ENCODE data around the gene CPM.
"Not testable (repeated sequence)": the region's sequence is repeated elsewhere in the genome, so short reads cannot be mapped to it uniquely, and the experiment has no call there.

Gene CPM

DNA sequence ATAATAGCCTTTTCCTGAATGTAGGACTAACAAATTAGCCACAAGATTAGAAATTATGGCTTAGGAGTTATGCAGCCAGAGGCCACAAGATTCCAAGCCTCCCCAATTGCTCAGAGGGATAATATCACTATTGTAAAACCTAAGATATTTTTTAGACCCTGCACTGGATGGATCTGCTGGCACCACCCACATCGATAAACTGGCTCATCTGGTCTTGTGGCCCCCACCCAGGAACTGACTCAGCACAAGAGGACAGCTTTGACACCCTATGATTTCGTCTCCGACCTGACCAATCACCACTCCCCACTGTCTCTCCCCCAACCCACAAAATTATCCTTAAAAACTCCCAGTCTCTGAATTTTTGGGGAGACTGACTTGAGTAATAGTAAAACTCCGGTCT lies 54.7 kb downstream of the CPM start:
- no peak for DNase-seq (ENCODE audit: low read depth)

DNA sequence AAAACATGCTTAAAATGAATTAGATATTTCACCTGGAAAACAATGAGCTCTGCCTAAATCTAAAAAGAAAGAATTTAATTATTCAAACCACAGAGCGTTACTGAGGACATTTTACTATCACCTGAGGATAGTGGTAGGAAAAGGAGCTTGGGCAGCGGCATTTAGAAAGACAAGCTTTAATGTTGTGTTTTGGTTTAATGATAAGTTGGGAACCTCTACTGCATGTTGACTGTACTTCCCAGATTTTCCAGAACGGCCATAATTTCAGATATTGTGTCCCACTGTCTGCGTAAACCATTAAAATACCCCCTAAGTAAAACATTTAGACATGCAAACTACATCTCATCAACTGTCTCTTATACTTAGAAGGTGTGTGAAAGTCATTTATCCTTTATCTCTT lies 55.4 kb downstream of the CPM start:
- DNase-seq (ENCODE audit: low read depth): no peak

DNA sequence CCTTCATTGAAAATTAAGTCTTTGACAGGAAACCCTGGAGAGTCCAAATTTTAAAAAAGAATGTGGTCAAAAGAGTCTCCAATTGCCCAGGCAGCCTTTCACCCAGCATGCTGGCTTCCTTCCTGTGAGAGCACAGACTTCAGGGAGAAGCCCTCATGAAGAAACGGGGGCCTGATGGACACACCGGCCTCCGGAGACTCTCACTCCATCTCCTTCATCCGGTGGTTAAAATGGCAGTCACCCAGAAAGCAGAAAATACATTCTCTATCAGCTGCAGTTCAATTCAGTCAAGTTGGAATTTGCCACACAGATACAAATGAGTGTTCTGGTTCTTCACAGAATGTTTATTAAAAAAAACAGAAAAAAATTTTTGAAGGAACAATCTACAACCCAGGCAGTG lies 56.5 kb downstream of the CPM start:
- no peak for DNase-seq (ENCODE audit: low read depth)

DNA sequence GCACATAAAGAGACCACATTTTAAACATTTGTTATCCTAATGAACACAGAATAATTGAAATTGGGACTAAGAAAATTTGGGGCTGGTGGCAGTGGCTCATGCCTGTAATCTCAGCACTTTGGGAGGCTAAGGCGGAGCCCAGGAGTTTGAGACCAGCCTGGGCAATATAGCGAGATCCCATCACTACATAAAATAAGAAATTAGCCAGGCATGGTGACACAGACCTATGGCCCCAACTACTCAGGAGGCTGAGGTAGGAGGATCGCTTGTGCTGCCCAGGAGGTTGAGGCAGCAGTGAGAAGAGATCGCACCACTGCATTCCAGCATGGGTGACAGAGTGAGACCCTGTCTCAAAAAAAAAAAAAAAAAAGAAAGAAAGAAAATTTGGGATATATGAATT lies 59.7 kb downstream of the CPM start:
- DNase-seq (ENCODE audit: low read depth): no peak

DNA sequence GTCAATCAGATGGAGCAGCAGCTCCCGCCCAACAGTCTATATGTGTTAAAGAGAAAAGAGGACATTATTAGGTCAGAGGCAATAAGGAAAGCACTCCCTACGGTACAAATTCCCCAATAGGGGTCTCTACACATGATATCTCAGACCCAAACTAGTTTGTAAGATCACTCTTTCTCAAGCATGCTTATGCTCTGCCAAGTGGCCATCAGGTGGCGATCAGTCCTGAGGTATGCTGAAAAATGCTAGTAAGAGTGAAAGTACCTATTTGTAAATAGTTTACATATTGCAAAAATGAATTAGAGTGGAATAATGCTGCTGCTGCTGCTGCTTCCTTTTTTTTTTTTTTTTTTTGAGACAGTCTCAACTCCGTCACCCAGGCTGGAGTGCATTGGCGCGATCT lies 61.0 kb downstream of the CPM start:
- no peak for DNase-seq (ENCODE audit: low read depth)

GRCh38 chr12:68871396-68871795 lies 61.6 kb downstream of the CPM start:
- no peak for DNase-seq (ENCODE audit: low read depth)

DNA sequence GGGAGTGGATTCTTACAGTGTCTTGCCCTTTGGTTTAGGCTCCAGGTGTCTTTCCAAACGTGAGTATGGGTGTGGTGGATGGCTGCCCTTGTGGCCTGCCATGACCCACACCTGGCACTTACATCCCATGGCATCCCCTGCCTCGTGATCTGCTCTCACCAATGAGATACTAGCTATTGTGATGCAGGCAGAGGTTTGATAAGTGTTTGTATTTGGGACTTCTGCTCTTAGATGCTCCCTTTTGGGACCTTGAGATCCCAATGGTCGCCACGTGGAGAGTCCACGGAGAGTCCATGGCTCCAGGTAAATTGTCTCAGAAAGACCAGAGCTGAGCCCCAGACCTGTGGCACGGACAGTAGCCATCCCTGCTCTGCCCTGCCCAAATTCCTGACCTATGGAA lies 62.5 kb downstream of the CPM start:
- DNase-seq (ENCODE audit: low read depth): no peak

- DNase-seq (ENCODE audit: low read depth): no peak
These were observed 63.0 kb downstream of the CPM start for GRCh38 chr12:68870011-68870410.

GRCh38 chr12:68868043-68868790 lies 64.8 kb downstream of the CPM start:
- DNase-seq (ENCODE audit: low read depth): no peak

DNA sequence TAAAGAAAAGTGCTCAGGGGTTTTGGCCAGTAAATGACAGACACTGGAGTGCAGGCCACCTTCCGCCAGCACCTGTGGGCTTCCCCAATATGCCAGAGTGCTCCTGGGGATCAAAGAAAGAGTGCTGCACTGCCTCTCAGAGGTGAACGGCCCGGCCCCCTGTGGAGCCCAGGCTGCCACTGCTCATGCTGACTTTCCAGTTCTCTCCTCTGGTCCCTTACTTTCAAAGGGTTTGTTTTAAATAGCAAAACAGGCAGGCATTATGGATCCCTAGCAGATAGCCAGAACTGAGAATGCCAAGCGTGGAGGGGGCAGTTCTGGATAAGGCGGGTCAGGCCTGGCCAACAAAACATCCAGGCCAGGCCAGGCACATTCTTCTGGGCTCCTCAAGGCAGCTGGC lies 65.4 kb downstream of the CPM start:
- DNase-seq (ENCODE audit: low read depth): no peak

DNA sequence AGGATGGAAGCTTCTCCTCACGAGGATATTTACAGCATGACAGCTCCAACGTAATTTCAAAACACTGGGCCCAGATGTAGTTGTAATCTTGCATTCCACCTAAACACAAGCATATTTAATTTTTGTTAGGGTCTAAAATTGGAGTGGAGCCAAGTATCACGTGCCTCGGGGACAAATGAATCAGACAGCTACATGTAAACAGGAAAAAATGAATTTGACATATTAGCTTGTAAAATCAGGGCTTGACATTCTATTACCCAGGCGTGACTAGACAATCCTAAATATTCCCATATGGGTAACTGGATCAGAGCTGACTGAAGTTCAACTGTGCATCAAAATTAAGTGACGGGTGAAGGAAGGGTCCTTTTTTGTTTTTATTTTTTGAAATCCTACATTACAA lies 66.0 kb downstream of the CPM start:
- no peak for DNase-seq (ENCODE audit: low read depth)

DNA sequence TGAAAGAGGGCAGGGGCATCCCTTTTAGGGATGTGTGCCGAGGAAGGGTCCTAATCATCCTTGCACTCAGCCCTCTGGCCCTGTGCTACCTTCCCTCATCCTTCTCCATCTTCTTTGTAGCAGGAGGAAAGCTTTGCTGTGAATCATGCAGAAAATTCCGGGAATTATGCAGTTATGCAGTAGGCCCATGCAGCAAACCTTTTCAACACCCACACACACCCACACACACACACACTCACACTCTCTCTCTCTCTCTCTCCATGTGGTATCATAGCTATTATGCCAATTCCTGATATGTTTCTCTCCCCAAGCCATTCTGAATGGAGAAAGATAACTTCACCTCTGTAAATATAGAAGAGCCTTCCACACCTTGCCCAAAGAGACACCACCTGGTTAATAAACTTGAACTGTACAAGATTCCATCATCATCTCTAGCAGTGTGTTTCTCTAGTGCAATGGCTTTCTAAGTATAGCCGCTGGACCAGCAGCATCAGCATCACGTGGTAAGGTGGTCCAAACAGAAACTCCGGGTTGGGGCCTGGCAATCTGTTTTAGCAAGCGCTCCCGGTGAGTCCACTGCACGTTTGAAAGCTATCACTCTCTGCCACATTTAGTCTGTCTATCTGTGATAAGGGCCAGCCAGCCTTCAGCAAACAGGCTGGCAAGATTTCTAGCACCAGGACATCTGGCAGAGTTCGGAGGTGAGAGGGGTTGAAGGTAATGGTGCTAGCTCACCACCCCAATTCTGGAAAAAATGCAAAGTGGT lies 67.4 kb downstream of the CPM start:
- no peak for DNase-seq (ENCODE audit: low read depth)

- no peak for DNase-seq (ENCODE audit: low read depth)
These were observed 68.4 kb downstream of the CPM start for GRCh38 chr12:68864604-68865003.

DNA sequence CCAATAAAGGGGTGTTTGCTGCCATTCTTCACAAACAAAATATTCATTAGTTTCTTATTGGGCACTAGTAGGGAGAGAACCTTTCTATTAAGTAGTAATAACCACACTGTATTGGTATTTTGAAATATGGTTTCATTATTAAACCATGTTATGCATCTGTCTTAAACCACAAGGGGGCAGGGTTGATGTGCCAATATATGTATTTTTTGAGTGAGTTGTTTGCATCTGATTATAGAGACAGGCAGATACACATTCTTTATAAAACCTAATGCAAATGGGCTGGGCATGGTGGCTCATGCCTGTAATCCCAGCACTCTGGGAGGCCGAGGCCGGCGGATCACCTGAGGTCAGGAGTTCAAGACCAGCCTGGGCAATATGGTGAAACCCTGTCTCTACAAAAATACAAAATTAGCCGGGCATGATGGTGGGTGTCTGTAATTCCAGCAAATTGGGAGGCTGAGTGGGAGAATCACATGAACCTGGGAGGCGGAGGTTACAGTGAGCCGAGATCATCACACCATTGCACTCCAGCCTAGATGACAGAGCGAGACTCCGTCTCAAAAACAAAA lies 69.0 kb downstream of the CPM start:
- DNase-seq (ENCODE audit: low read depth): not testable (repeated sequence)

GRCh38 chr12:68863109-68863770 lies 69.7 kb downstream of the CPM start:
- DNase-seq (ENCODE audit: low read depth): no peak

DNA sequence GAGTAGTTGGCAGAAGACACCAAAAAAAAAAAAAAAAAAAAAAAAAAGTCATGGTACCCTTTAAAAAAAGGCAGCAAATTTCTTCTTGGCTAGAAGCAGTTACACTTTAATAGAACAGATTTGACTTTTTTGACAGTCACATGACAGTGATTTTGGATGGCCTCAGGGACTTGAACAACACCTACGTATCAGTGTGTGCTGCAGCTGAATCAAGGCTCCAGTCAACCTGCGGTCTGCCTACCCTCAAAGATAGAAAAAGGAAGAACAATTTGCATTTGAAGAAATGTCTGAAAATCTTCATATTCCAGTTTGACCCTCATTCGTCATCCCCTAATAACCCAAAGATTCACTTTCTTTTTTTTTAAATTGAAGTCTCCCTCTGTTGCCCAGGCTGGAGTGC lies 71.1 kb downstream of the CPM start:
- no peak for DNase-seq (ENCODE audit: low read depth)

DNA sequence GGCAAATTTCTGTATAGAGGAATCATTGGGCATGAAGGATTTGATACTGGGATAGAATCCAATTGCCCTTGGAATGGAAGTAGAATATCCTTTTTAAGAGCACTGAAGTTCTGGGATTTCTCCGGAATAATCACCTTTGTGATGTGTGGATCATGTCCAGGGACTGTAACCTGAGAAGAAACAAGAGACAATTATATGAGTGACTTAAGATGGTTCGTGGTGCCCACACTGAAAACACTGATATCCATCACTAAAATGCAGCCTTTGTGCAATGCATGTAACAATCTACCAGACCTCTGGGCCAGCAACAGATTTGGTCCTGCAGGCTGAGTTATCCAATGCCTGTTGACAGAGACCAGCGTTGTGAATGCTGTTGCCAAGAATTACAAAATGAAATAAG lies 76.5 kb downstream of the CPM start:
- DNase-seq (ENCODE audit: low read depth): no peak

DNA sequence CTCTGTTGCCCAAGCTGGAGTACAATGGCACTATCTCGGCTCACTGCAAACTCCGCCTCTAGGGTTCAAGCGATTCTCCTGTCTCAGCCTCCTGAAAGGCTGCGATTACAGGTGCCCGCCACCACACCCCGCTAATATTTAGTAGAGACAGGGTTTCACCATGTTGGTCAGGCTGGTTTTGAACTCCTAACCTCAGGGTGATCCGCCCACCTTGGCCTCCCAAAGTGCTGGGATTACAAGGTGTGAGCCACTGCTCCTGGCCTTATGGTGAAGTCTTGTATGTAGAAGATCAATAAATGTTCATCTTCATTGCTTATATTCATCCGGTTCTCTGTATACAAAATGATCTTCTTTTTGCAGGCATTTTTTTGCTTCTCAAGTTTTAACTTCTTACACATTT lies 77.2 kb downstream of the CPM start:
- no peak for DNase-seq (ENCODE audit: low read depth)

GRCh38 chr12:68855111-68855510 lies 77.9 kb downstream of the CPM start:
- no peak for DNase-seq (ENCODE audit: low read depth)

- no peak for DNase-seq (ENCODE audit: low read depth)
These were observed 78.4 kb downstream of the CPM start for GRCh38 chr12:68854554-68854953.

DNA sequence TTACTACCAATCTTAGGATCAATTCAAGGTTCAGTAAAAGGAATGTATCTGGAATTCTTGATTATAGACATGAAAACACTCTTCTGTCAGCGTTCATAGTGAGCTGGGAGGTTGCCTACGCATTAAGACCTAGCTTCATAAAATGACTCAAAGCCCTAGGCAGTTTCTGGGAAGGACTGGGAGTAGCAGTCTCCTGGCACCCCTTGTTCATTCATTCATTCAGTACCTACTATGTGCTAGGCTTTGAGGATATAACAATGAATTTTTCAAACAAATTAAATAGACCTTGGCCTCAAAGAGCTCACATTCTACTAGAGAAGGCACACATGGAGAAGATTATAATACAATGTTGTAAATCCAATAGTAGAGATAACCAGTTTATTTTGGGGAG lies 78.9 kb downstream of the CPM start:
- no peak for DNase-seq (ENCODE audit: low read depth)

GRCh38 chr12:68853396-68854077 lies 79.4 kb downstream of the CPM start:
- no peak for DNase-seq (ENCODE audit: low read depth)

All from stimulated activated CD8-positive, alpha-beta memory T cell treated with anti-CD3 and anti-CD28 coated beads, Interleukin-15, amount 100 ng/mL, for 24 hours (primary cell).